GM23338 (cell line): ENCODE measurements around the gene S100P. TPM values are rescaled to one million over a fixed set of nuclear protein-coding genes. Genes with fewer than 3 reads are reported as not detected.

Experiments
- ATAC-seq: fragments of 200-7000 bp; cut with Tn5 transposase; 3 replicates; pipeline ENCODE4 v1.9.1; 2020
- DNase-seq: peaks from one replicate; pipeline ENCODE4 v3.0.0-alpha.2; 2015; ENCODE audit warnings: low spot score
- H2AFZ ChIP-seq: fragments of 200-600 bp; sonication (generic); 2 replicates; pipeline ENCODE4 v1.8.0; 2016; ENCODE audit warnings: antibody characterized with exemption, mild to moderate bottlenecking, moderate library complexity
- H3F3A ChIP-seq: fragments of 200-600 bp; sonication (generic); replicated peaks from 2 replicates; pipeline ENCODE4 v1.8.0; 2017; ENCODE audit warnings: antibody characterized with exemption, mixed run types, low read depth
- H3K27ac ChIP-seq: fragments of 200-600 bp; sonication (generic); 2 replicates; pipeline ENCODE4 v1.6.1; 2016; ENCODE audit warnings: low read depth
- H3K27me3 ChIP-seq: fragments of 200-600 bp; sonication (generic); 2 replicates; pipeline ENCODE4 v1.8.0; 2016; ENCODE audit warnings: mild to moderate bottlenecking, mixed run types, moderate library complexity; ENCODE audit not compliant: insufficient read depth
- H3K36me3 ChIP-seq: fragments of 200-600 bp; sonication (generic); 2 replicates; pipeline ENCODE4 v1.8.0; 2016; ENCODE audit warnings: mild to moderate bottlenecking; ENCODE audit not compliant: insufficient read depth
- H3K4me1 ChIP-seq: fragments of 200-600 bp; sonication (generic); 2 replicates; pipeline ENCODE4 v1.8.0; 2016; ENCODE audit warnings: mild to moderate bottlenecking, moderate library complexity; ENCODE audit not compliant: insufficient read depth
- H3K4me2 ChIP-seq: fragments of 200-600 bp; sonication (generic); 2 replicates; pipeline ENCODE4 v1.7.1; 2017; ENCODE audit warnings: mixed run types
- H3K4me3 ChIP-seq: fragments of 200-600 bp; sonication (generic); 2 replicates; pipeline ENCODE4 v1.6.1; 2016; ENCODE audit warnings: mixed run types
- H3K79me2 ChIP-seq: fragments of 200-600 bp; sonication (generic); replicated peaks from 2 replicates; pipeline ENCODE4 v1.8.0; 2017; ENCODE audit warnings: mild to moderate bottlenecking; ENCODE audit not compliant: insufficient read depth
- H3K9me2 ChIP-seq: fragments of 200-600 bp; sonication (generic); 2 replicates; pipeline ENCODE4 v1.8.0; 2017; ENCODE audit not compliant: insufficient read depth
- H4K20me1 ChIP-seq: fragments of 200-600 bp; sonication (generic); replicated peaks from 2 replicates; pipeline ENCODE4 v1.8.0; 2017; ENCODE audit warnings: mild to moderate bottlenecking; ENCODE audit not compliant: insufficient read depth
- H3K27ac Mint-ChIP-seq: 2 replicates; pipeline ENCODE4 v1.8.0; 2020; ENCODE audit warnings: inconsistent platforms, mild to moderate bottlenecking, moderate library complexity, mixed read lengths
- H3K27me3 Mint-ChIP-seq: 3 replicates; pipeline ENCODE4 v1.8.0; 2022; ENCODE audit warnings: low read depth, mild to moderate bottlenecking, moderate library complexity, mixed read lengths, inconsistent platforms; ENCODE audit not compliant: insufficient read depth, poor library complexity
- H3K36me3 Mint-ChIP-seq: 3 replicates; pipeline ENCODE4 v1.8.0; 2021; ENCODE audit warnings: low read depth, mild to moderate bottlenecking, inconsistent platforms, moderate library complexity, mixed read lengths
- H3K4me1 Mint-ChIP-seq: 3 replicates; pipeline ENCODE4 v1.8.0; 2020; ENCODE audit warnings: mild to moderate bottlenecking, inconsistent platforms, mixed read lengths
- H3K4me3 Mint-ChIP-seq: 3 replicates; pipeline ENCODE4 v1.8.0; 2021; ENCODE audit warnings: moderate library complexity, mild to moderate bottlenecking, inconsistent platforms, mixed read lengths
- H3K9me3 Mint-ChIP-seq: 3 replicates; pipeline ENCODE4 v1.8.0; 2020; ENCODE audit warnings: moderate library complexity, mild to moderate bottlenecking, inconsistent platforms, mixed read lengths
- CREB1 ChIP-seq: fragments of 250-450 bp; sonication (Bioruptor Pico); IDR thresholded peaks from 2 replicates; pipeline ENCODE4 v1.5.0; 2020; ENCODE audit warnings: low read depth, mild to moderate bottlenecking, moderate library complexity
- CTCF ChIP-seq, 2 experiments: fragments of 200-600 bp in 1 of 2; sonication (generic) in 1 of 2; conservative IDR thresholded peaks; 2 replicates each; pipeline versions ENCODE4 v1.5.1 to v1.6.1; 2016 to 2017; ENCODE audit warnings: antibody characterized with exemption in 2 of 2, low read depth in 2 of 2, mild to moderate bottlenecking in 2 of 2, moderate library complexity in 1 of 2
- ETS1 ChIP-seq: IDR thresholded peaks from 2 replicates; pipeline ENCODE4 v1.6.1; 2016; ENCODE audit warnings: antibody characterized with exemption
- EZH2 ChIP-seq: fragments of 200-600 bp; sonication (generic); IDR thresholded peaks from one replicate; pipeline ENCODE4 v1.8.0; 2017; ENCODE audit warnings: antibody characterized with exemption, mild to moderate bottlenecking, low read depth; ENCODE audit not compliant: unreplicated experiment
- EZH2phosphoT487 ChIP-seq: fragments of 200-600 bp; sonication (generic); IDR thresholded peaks from one replicate; pipeline ENCODE4 v1.8.1; 2018; ENCODE audit warnings: antibody characterized with exemption; ENCODE audit not compliant: unreplicated experiment
- JUNB ChIP-seq: IDR thresholded peaks from one replicate; pipeline ENCODE4 v1.6.1; 2016; ENCODE audit warnings: antibody characterized with exemption; ENCODE audit not compliant: unreplicated experiment
- NANOG ChIP-seq: IDR thresholded peaks from 2 replicates; pipeline ENCODE4 v1.6.1; 2016; ENCODE audit warnings: antibody characterized with exemption, borderline replicate concordance
- POLR2AphosphoS5 ChIP-seq: IDR thresholded peaks from 2 replicates; pipeline ENCODE4 v1.6.1; 2016; ENCODE audit warnings: antibody characterized with exemption, low read depth
- STAT1 ChIP-seq: IDR thresholded peaks from one replicate; pipeline ENCODE4 v1.6.1; 2016; ENCODE audit warnings: antibody characterized with exemption; ENCODE audit not compliant: unreplicated experiment
- ZNF114 ChIP-seq: fragments of 250-450 bp; sonication (Bioruptor Pico); IDR thresholded peaks from 2 replicates; pipeline ENCODE4 v1.5.0; 2020; ENCODE audit warnings: mild to moderate bottlenecking, moderate library complexity
- ZNF331 ChIP-seq: fragments of 250-450 bp; sonication (Bioruptor Pico); IDR thresholded peaks from 2 replicates; pipeline ENCODE4 v1.5.0; 2020; ENCODE audit warnings: low read depth, mild to moderate bottlenecking, moderate library complexity
- polyA plus RNA-seq: library from polyadenylated mRNA; unstranded; fragments of >200 nt; fragmentation: Nextera tagmentation; extraction: Ambion mirVana; gene quantifications from 2 replicates; pipeline ENCODE4 v1.2.1, GENCODE V29; 2016
- total RNA-seq: library from RNA; depleted of rRNA; stranded (reverse); fragments of >200 nt; shearing (Covaris generic); gene quantifications from 2 replicates; pipeline ENCODE4 v1.2.3, GENCODE V29; 2014
- TF ChIP-seq, protein P1 (sequence below): fragments of 250-450 bp; sonication (Bioruptor Pico); IDR thresholded peaks from 2 replicates; pipeline ENCODE4 v1.5.0; 2020; ENCODE audit warnings: mild to moderate bottlenecking, moderate library complexity
- TF ChIP-seq, protein P2 (sequence below): IDR thresholded peaks from one replicate; pipeline ENCODE4 v1.6.1; 2018; ENCODE audit warnings: antibody characterized with exemption; ENCODE audit not compliant: unreplicated experiment

The S100P gene
- total and polyA plus RNA-seq, 2 experiments from 2014 or later = 0.32 TPM; not detected in 1

DNA sequence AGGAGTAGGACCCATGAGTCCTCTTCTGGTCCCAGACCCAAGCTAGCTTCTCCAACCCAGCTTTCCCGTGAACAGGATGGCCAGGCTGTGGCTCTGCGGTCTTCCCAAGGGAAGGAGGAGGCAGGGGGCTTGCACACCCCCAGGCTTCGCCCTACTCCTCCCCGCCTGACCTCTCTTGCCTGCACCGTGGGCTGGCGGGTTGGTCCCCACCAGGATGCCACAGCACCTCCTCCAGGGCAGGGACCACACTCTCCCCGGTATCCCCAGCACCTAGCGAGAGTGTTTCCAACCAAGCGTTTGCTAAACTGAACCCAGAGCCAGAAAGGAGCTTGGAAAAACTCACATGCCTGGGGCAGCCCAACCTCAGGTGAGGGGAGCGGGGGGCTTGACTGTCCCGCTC is 9.0 kb upstream of the S100P start:
- ATAC-seq = no peak

More for the DNA sequence above, 9.0 kb upstream of the S100P start:
- no peaks in the 10 kb centered on the region for H3K79me2 ChIP-seq
- H3F3A ChIP-seq = no peaks in the 10 kb centered on the region
- Mint-ChIP-seq H3K36me3 (peaks cover 19% of the 10 kb centered on the region), H3K4me1 (peaks cover 9% of the 10 kb centered on the region), H3K27me3 (peaks cover 21% of the 10 kb centered on the region), H3K9me3 (peaks cover 20% of the 10 kb centered on the region), H3K27ac (no peak overlapping the region), H3K4me3 (no peak overlapping the region)
- TF ChIP-seq POLR2AphosphoS5 (no peak), ZNF331 (CRISPR knock-in tag) (no peak), EZH2 (no peak), NANOG (no peak), CREB1 (no peak), CTCF (conservative IDR thresholded peaks at IDR 0.05; ENCODE audit: low read depth in 2 of 2) (no peak), STAT1 (no peak), ETS1 (no peak), EZH2phosphoT487 (no peak), JUNB (no peak), ZNF114 (no peak)
- TF ChIP-seq, protein P1, sequence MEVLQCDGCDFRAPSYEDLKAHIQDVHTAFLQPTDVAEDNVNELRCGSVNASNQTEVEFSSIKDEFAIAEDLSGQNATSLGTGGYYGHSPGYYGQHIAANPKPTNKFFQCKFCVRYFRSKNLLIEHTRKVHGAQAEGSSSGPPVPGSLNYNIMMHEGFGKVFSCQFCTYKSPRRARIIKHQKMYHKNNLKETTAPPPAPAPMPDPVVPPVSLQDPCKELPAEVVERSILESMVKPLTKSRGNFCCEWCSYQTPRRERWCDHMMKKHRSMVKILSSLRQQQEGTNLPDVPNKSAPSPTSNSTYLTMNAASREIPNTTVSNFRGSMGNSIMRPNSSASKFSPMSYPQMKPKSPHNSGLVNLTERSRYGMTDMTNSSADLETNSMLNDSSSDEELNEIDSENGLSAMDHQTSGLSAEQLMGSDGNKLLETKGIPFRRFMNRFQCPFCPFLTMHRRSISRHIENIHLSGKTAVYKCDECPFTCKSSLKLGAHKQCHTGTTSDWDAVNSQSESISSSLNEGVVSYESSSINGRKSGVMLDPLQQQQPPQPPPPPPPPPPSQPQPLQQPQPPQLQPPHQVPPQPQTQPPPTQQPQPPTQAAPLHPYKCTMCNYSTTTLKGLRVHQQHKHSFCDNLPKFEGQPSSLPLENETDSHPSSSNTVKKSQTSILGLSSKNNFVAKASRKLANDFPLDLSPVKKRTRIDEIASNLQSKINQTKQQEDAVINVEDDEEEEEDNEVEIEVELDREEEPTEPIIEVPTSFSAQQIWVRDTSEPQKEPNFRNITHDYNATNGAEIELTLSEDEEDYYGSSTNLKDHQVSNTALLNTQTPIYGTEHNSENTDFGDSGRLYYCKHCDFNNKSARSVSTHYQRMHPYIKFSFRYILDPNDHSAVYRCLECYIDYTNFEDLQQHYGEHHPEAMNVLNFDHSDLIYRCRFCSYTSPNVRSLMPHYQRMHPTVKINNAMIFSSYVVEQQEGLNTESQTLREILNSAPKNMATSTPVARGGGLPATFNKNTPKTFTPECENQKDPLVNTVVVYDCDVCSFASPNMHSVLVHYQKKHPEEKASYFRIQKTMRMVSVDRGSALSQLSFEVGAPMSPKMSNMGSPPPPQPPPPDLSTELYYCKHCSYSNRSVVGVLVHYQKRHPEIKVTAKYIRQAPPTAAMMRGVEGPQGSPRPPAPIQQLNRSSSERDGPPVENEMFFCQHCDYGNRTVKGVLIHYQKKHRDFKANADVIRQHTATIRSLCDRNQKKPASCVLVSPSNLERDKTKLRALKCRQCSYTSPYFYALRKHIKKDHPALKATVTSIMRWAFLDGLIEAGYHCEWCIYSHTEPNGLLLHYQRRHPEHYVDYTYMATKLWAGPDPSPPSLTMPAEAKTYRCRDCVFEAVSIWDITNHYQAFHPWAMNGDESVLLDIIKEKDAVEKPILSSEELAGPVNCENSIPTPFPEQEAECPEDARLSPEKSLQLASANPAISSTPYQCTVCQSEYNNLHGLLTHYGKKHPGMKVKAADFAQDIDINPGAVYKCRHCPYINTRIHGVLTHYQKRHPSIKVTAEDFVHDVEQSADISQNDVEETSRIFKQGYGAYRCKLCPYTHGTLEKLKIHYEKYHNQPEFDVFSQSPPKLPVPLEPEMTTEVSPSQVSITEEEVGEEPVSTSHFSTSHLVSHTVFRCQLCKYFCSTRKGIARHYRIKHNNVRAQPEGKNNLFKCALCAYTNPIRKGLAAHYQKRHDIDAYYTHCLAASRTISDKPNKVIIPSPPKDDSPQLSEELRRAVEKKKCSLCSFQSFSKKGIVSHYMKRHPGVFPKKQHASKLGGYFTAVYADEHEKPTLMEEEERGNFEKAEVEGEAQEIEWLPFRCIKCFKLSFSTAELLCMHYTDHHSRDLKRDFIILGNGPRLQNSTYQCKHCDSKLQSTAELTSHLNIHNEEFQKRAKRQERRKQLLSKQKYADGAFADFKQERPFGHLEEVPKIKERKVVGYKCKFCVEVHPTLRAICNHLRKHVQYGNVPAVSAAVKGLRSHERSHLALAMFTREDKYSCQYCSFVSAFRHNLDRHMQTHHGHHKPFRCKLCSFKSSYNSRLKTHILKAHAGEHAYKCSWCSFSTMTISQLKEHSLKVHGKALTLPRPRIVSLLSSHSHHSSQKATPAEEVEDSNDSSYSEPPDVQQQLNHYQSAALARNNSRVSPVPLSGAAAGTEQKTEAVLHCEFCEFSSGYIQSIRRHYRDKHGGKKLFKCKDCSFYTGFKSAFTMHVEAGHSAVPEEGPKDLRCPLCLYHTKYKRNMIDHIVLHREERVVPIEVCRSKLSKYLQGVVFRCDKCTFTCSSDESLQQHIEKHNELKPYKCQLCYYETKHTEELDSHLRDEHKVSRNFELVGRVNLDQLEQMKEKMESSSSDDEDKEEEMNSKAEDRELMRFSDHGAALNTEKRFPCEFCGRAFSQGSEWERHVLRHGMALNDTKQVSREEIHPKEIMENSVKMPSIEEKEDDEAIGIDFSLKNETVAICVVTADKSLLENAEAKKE (CRISPR knock-in tag) = no peak
- TF ChIP-seq, protein P2, sequence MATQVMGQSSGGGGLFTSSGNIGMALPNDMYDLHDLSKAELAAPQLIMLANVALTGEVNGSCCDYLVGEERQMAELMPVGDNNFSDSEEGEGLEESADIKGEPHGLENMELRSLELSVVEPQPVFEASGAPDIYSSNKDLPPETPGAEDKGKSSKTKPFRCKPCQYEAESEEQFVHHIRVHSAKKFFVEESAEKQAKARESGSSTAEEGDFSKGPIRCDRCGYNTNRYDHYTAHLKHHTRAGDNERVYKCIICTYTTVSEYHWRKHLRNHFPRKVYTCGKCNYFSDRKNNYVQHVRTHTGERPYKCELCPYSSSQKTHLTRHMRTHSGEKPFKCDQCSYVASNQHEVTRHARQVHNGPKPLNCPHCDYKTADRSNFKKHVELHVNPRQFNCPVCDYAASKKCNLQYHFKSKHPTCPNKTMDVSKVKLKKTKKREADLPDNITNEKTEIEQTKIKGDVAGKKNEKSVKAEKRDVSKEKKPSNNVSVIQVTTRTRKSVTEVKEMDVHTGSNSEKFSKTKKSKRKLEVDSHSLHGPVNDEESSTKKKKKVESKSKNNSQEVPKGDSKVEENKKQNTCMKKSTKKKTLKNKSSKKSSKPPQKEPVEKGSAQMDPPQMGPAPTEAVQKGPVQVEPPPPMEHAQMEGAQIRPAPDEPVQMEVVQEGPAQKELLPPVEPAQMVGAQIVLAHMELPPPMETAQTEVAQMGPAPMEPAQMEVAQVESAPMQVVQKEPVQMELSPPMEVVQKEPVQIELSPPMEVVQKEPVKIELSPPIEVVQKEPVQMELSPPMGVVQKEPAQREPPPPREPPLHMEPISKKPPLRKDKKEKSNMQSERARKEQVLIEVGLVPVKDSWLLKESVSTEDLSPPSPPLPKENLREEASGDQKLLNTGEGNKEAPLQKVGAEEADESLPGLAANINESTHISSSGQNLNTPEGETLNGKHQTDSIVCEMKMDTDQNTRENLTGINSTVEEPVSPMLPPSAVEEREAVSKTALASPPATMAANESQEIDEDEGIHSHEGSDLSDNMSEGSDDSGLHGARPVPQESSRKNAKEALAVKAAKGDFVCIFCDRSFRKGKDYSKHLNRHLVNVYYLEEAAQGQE = no peak
- no peak overlapping the region for H2AFZ ChIP-seq
- no peaks in the 10 kb centered on the region for H3K9me2 ChIP-seq
- no peaks in the 10 kb centered on the region for H3K27me3 ChIP-seq
- H3K4me1 ChIP-seq = peaks cover 3% of the 10 kb centered on the region; the same call in 1 of the 2 replicates
- no peaks in the 10 kb centered on the region; the same call in 1 of the 2 replicates for H4K20me1 ChIP-seq
- no peaks in the 10 kb centered on the region for H3K36me3 ChIP-seq
- H3K27ac ChIP-seq = no peak overlapping the region
- no peak overlapping the region for H3K4me2 ChIP-seq
- no peak for DNase-seq
- no peak overlapping the region for H3K4me3 ChIP-seq
